ENCODE results near the gene HSD17B10. TPM values are rescaled to one million over a fixed set of nuclear protein-coding genes. Genes with fewer than 3 reads are reported as not detected.

Gene HSD17B10
- total RNA-seq, result 10 to 100 TPM; 34.7 to 63.5 (median 44.4) TPM

GRCh38 chrX:53433651-53434639 lies at the start of gene HSD17B10:
HSD17B10 (minus strand) TSS chrX:53434370; CDS start chrX:53434345, 25 bp downstream.
- H3K4me3 ChIP-seq, result peak within 1 kb of the TSS; percentile 36 to 72 (median 61)
- no peaks in the 10 kb centered on the region for H3K27me3 ChIP-seq
- peaks cover 0 to 16% (median 0%) of the 10 kb centered on the region in 3 donors for H3K36me3 ChIP-seq
- peaks cover 0 to 6% (median 0%) of the 10 kb centered on the region in 4 donors for H3K4me1 ChIP-seq
- peak; percentile 91 to 96 (median 91) for DNase-seq
- H3K9me3 ChIP-seq, result no peaks in the 10 kb centered on the region
- H3K27ac ChIP-seq, result peak within 1 kb of the TSS; percentile 40 to 77 (median 72)
- TF ChIP-seq, protein P1, sequence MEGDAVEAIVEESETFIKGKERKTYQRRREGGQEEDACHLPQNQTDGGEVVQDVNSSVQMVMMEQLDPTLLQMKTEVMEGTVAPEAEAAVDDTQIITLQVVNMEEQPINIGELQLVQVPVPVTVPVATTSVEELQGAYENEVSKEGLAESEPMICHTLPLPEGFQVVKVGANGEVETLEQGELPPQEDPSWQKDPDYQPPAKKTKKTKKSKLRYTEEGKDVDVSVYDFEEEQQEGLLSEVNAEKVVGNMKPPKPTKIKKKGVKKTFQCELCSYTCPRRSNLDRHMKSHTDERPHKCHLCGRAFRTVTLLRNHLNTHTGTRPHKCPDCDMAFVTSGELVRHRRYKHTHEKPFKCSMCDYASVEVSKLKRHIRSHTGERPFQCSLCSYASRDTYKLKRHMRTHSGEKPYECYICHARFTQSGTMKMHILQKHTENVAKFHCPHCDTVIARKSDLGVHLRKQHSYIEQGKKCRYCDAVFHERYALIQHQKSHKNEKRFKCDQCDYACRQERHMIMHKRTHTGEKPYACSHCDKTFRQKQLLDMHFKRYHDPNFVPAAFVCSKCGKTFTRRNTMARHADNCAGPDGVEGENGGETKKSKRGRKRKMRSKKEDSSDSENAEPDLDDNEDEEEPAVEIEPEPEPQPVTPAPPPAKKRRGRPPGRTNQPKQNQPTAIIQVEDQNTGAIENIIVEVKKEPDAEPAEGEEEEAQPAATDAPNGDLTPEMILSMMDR (IDR thresholded peaks at IDR 0.05), result no peak
- TF ChIP-seq POLR2A (IDR thresholded peaks at IDR 0.05), result peak in 1 of 2 donors; percentile 48

DNA sequence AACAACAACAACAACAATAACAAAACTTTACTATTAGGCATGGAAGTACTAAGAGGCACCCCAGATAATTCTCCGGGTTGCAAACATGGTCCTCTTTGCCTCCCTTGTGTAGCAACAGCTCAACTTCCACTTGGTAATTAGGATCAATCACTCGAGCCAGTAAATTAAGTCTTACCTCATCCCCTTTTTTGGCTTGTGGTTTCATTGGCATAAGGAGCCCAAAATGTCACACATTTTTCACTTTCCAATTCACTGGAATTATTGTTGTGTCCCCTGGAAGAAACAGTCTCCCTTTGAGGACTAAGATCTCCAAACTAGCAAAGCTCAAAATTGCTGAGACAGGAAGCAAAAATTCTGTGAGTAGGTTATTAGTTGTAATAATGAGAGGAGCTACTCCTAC lies 49.2 kb upstream of the HSD17B10 start:
- Histone ChIP-seq H3K36me3 (no peaks in the 10 kb centered on the region), H3K4me3 (no peak overlapping the region), H3K27me3 (no peaks in the 10 kb centered on the region), H3K4me1 (no peaks in the 10 kb centered on the region), H3K27ac (no peak overlapping the region), H3K9me3 (no peaks in the 10 kb centered on the region)
- TF ChIP-seq POLR2A (IDR thresholded peaks at IDR 0.05), result no peak
- TF ChIP-seq, protein P1 (IDR thresholded peaks at IDR 0.05), result no peak
- no peak for DNase-seq

DNA sequence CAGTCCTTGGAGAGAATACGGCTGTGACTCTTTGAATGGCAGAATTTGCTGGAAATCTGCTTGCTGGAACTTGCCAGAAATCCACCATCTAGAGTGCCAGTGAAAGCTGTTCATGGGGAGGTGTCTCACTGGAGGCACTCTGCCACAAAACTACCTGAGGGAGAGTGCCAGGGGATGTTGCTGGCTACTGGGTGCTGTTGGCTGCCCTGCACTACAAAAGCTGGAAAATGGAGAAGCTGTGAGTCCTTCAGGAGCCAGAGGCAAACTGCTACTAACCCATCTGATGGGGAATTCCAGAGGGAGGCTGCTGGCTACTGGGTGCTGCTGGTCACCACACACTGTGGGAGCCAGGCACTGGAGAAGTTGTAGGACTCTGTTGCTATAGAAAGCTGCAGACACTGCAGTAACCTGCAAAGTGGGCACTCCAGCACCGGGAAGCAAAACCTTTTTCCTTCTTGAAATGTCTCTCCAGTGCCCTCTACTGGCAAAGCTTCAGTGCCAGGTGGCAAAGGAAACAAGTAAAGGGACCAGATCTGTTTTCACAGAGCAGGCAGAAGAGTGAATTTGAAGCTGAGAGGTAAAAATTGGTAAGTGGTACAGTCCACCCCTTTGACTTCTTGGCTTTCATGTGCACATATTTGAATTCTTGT lies 47.8 kb upstream of the HSD17B10 start:
- DNase-seq, result peak; percentile 43 to 78 (median 43)
- H3K36me3 ChIP-seq, result no peaks in the 10 kb centered on the region
- H3K9me3 ChIP-seq, result no peaks in the 10 kb centered on the region
- H3K4me1 ChIP-seq, result no peaks in the 10 kb centered on the region
- no peak overlapping the region for H3K27ac ChIP-seq
- TF ChIP-seq POLR2A (IDR thresholded peaks at IDR 0.05), result no peak
- TF ChIP-seq, protein P1 (IDR thresholded peaks at IDR 0.05), result peak in 5 of 6 experiments; percentile 33 to 59 (median 51)
- no peaks in the 10 kb centered on the region for H3K27me3 ChIP-seq
- no peak overlapping the region for H3K4me3 ChIP-seq

GRCh38 chrX:53481093-53481492 lies 46.9 kb upstream of the HSD17B10 start:
- no peak overlapping the region for H3K4me3 ChIP-seq
- no peak for DNase-seq

GRCh38 chrX:53479301-53479700 lies 45.1 kb upstream of the HSD17B10 start:
- DNase-seq, result no peak
- H3K4me1 ChIP-seq, result no peaks in the 10 kb centered on the region
- no peak overlapping the region for H3K27ac ChIP-seq
- H3K4me3 ChIP-seq, result no peak overlapping the region
- no peaks in the 10 kb centered on the region for H3K9me3 ChIP-seq
- no peak for TF ChIP-seq POLR2A (IDR thresholded peaks at IDR 0.05)
- TF ChIP-seq, protein P1 (IDR thresholded peaks at IDR 0.05), result no peak
- H3K27me3 ChIP-seq, result no peaks in the 10 kb centered on the region
- no peaks in the 10 kb centered on the region for H3K36me3 ChIP-seq

More at GRCh38 chrX:53481093-53481492, 46.9 kb upstream of the HSD17B10 start:
- Histone ChIP-seq H3K9me3 (no peaks in the 10 kb centered on the region), H3K4me1 (no peaks in the 10 kb centered on the region), H3K27me3 (no peaks in the 10 kb centered on the region), H3K36me3 (no peaks in the 10 kb centered on the region), H3K27ac (no peak overlapping the region)
- TF ChIP-seq, protein P1 (IDR thresholded peaks at IDR 0.05), result peak in 4 of 6 experiments; percentile 6 to 21 (median 14)
- no peak for TF ChIP-seq POLR2A (IDR thresholded peaks at IDR 0.05)

Measured in Peyer's patch (tissue), 4 donors.